Islet precursor cell (in vitro differentiated cells): ENCODE results near the gene ASS1.

ENCODE experiments used
- DNase-seq: peaks from one replicate; pipeline ENCODE4 v3.0.0-alpha.2; 2018

Gene ASS1

GRCh38 chr9:130458027-130458803, 13.5 kb downstream of the ASS1 start:
- no peak for DNase-seq

GRCh38 chr9:130458804-130459067, 14.0 kb downstream of the ASS1 start:
- DNase-seq = no peak

DNA sequence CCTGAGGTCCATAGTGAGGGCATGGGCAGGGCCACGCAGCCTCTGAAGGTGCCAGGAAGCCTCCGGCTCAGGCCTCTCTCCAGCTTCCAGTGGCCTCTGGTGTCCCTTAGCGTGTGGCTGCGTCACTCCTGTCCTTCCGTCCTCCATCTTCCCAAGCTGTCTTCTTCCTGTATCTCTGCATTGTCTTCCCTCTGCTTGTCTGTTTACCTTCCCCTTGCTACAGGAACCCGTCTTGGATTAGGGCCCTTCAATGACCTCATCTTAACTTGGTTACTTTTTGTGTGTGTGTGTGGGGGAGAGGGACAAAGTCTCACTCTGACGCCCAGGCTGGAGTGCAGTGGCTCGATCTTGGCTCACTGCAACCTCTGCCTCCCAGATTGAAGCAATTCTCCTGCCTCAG, 14.4 kb downstream of the ASS1 start:
- no peak for DNase-seq

DNA sequence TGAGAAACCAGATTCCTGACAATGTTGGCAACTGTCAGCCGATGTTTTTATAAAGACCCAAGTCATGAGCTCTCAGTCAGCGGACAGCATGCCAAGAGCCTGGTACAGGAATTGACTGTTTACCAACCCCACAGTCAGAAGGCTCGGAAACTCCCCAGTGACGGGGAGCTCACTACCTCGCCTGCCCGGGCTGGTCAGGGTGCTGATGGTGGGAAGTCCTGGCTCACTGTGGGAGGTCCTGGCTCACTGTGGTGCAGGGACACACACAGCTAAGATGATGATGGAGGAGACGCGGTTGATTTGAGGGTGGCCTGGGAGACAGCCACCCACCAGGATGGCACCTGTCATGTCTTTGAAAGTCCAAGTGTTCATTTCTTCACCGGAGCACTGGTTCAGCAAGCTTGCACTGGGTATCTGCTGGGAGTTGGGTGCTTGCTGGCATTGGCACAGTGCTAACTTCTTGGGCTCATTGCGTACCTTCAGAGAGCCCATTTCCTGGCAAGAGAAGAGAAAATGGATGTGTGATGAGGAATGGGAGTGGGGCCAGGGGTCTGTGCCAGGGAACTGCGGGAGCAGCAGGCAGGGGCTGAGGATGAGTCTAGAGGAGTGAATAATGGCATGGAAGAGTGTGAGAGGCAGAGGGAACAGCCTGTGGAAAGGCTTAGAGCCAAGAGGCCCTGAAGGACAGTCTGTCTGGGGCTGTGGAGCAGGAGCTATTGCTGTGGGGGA, 15.3 kb downstream of the ASS1 start:
- DNase-seq = no peak

- peak; percentile 77 for DNase-seq
These were observed 16.5 kb downstream of the ASS1 start for GRCh38 chr9:130461218-130461630.

- DNase-seq = no peak
These were observed 17.0 kb downstream of the ASS1 start for GRCh38 chr9:130461731-130462130.

DNA sequence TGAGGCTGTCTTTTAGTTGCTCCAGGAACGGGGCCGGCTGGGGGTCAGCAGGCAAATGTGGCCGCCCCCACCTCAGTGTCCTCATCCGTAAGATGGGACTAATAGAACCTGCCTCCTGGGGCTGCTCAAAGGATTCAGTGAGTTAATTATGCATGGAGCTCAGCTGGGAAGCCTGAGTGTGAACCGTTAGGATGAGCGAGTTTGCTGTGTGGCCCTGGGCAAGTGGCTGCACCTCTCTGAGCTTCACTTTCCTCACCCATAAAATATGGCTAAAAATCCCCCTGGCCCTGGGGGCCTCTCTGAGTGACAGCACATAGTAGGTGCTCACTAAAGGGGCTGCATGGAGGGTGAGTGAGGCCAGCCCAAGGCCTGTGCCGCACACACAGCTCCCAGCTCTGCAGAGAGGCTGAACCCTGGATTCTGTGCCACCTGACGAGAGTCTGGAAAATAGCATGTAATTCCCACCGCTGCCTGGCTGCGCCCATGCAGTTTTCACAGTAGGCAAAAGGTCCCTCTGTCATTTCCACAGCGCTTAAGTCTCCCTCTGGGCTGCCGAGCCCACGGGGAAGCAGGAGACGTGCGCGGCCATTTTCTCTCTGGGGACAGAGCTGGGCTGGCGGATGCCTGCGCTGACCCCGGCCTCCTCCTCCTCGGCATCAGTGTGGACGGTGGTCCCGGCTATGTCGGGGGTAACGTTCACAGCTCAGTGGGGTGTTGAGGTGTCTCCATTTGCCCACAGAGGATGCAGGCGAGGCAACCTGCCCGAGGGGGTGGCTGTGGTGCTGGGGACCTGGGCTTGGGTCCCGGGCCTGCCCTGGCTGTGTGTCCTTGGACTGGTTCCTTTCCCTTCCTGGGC, 18.2 kb downstream of the ASS1 start:
- DNase-seq = no peak

GRCh38 chr9:130463763-130464745, 19.3 kb downstream of the ASS1 start:
- DNase-seq = no peak

DNA sequence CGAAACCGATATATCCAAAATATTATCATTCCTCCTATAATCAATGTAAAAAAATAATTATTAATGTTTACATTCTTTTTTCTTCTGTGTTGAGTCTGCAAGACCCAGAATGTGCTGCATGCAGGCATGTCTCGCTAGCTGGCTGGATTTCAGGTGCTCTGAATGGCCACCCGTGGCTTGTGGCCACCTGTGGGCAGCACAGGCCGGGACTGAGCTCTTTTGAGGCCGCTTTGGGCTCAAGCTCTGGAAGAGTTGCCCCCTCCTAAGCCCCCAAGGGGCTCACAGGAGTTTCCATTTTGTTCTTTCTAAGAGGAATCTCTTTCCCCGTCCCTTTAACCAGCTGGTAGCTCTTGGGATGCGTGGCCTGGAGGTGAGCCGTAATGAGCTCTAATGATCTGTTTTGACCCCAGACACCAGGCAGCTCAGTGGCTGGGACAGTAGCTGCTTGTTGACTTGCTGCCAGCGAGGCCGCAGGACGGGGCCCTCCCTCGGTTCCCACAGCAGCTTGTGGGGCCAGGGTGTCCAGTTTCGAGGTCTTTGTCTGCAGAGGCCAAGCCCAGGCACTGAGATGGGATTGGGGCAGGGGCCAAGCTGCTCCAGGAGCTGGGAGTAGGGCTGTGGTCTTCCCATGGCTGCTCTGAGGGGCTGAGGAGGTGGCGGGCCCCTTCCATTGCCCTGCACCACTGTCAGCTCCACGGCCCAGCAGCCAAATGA, 20.8 kb downstream of the ASS1 start:
- no peak for DNase-seq

DNA sequence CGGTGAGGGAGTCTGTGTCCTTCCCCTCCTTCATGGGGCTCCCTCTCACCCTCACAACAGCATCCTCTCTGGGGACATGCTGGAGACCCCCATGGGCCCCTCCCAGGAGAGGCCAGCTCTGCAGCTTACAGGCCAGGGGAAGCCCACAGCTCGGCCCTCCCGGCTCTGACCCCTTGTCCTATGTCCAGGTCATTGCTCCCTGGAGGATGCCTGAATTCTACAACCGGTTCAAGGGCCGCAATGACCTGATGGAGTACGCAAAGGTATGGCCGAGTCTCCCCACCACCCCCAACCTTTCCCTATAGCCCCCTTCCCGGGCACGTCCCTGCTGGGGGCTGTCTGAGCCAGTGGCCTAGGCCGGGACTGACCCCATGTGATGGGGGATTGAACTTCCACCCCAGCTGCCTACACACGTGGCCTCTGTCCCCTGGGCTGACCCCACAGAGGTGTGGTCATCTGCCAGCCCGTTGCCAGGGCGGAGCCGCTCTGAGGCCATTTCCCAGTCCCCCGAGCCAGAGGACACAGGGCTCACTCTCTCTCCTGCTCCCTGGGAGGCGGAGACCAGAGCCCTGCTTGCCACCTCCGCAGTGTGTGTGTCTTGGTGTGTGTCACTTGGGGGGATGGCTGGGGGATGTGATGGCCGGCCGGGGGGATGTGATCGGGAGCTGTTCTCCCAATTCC, 21.9 kb downstream of the ASS1 start:
- DNase-seq = no peak

DNA sequence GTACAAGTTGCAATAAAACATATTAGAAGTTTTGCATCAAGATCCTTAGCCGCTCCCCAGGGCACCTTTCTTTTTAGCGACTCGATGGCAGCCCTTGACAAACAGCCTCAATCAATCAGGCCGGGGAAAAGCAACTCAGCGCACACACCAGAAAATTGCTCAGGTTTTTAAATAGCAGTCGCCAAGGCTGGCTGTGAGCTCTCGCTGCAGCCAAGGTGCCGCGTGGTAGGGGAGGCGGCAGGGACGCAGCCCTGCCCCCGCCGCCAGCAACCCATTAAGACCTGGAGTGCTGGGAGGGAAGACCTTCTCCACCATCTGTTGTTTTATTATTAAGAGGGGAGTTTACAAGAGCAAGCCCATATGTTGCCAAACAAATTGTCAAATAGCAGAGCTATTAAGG, 22.6 kb downstream of the ASS1 start:
- no peak for DNase-seq

DNA sequence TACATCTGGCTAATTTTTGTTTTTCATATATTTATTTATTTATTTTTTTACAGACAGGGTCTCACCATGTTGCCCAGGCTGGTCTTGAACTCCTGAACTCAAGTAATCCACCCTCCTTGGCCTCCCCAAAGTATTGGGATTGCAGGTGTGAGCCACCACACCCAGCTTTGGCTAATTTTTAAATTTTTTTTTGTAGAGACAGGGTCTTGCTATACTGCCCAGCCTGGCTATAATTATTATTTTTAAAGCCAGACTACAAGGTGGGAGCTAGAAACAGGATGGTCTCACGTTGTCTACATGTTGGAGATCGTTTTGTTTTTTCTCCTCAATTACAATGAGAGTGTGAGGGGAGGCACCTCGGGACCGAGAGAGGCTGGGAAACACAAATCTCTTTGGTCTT, 23.8 kb downstream of the ASS1 start:
- DNase-seq = no peak

DNA sequence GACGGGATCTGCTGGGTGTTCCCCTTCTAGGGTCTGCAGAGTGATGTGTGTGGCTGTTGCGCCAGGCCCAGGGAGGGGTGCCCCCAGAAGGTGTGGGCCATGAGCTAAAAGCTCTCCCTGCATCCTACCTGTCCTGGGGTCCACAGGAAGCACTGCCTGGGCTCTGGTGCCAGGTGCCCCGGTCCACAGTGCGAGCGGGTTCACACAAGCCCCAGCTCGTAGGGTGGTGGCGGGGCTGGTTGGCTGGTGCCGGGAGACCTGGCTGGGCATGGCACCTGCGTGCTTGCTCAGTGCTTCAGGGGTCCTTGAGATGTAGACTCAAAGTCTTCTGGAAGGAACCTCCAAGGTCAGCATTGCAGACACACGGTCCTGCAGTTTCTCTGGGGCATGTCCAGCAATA, 25.5 kb downstream of the ASS1 start:
- DNase-seq = no peak

DNA sequence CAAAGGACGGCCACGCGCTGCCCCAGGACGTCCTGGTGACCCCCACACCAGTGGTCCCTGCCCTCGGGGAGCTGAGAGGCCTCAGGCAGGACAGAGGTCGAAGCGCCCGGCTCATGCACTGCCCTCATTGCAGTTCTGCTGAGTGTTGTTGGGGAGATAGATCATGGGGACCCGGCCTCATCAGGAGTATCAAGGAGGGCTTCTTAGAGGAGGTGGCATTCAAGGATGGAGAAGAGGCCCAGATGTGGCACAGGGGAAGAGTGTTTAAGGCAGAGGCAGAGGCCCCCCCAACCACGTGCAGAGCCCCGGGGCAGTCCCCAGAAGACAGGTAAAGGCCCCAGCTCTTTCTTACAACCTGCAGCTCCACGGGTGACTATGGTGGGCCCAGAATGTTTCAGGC, 26.2 kb downstream of the ASS1 start:
- DNase-seq = no peak

- no peak for DNase-seq
These were observed 26.8 kb downstream of the ASS1 start for GRCh38 chr9:130471411-130472183.

DNA sequence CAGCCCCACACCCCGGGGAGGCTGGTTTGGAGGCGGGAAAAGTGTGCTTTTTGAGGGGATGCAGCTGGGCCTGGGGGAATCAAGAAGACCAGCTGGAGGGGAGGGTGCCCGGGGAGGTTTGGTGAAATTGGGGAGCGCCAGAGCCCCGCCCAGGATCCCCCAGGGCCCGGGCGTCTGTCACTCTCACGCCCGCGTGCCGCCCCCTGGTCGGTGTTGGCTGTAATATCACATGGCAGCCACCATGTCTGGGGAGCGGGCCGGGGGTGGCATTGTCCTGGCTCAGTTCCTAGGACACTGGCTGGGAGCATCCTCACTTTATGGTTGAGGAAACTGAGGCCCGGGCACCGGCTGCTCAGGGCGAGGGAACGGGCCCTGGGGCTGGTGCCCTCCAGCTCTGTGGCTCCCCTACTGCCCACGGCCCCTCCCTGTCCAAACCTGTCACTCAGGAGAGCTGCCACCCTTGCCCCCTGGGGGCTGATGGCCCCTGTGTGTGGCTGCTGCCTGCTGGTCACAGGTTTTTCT, 27.5 kb downstream of the ASS1 start:
- DNase-seq = no peak

GRCh38 chr9:130473009-130473408, 28.2 kb downstream of the ASS1 start:
- DNase-seq = no peak

DNA sequence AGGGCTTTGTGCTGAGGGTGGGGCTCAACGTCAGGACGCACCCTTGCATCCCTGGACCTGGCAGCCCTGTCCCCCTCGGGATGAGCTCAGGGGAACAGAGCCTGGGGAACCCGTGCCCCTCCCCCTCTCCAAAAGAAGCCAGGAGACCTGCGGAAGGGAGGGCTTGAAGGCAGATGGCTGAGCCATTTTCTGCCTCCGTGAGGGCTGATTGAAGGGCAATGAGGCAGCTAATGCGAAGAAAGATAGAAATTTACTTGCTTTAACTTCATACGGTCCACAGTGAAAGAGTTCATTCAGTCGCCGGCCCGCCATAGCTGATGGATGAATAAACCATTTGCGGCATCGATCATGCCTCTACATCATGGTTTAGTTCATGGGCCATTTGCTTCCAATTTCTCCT, 28.8 kb downstream of the ASS1 start:
- DNase-seq = no peak

DNA sequence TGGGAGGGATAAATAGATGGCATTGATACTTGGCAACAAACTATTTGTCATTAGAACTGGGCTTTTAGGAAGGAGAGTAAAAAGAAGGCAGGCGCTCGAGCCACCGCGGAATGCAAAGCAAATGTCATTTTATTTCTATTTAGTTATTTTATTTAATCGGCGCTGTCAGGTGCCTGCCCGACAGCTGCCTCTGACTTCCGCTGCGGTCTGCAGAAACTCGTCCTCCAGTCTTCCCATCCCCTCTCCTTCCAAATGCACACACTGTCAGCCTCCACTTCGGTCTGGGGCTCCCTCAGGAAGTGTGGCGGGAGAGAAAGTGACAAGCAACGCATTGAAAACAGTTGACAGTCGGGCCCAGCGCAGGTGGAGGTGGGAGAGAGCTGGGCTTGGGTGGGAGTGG, 29.3 kb downstream of the ASS1 start:
- DNase-seq = no peak

DNA sequence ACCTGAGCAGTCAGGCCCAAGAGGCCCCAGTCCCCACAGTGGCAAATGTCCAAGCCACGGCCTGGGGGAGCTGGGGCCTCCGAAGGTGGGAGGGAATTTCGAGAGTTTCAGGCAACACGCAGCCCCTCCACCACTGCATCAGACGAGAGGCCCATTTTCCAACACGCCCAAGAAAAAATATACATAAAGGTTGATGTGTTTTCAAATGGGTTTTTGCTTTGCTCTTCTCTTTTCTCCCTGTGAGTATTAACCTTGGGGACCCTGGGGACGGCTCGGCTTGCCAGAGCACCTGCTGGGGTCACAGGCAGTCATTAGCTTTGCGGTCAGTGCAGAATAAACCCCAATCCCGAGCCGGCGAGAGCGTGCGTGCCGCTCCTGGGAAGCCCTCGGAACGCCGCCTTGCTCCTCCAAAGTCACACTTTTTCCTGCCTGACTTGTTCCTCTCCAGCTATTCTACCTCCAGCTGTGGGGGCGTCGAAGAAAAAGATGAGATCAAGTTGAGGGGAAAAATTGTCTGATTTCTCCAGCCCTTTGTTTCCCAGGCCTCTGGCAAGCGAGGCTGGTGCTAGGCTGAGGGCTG, 31.5 kb downstream of the ASS1 start:
- no peak for DNase-seq
